Measurements from ENCODE around the gene INPP5A.
"Not testable (repeated sequence)": the region's sequence is repeated elsewhere in the genome, so short reads cannot be mapped to it uniquely, and the experiment has no call there.

Gene INPP5A

DNA sequence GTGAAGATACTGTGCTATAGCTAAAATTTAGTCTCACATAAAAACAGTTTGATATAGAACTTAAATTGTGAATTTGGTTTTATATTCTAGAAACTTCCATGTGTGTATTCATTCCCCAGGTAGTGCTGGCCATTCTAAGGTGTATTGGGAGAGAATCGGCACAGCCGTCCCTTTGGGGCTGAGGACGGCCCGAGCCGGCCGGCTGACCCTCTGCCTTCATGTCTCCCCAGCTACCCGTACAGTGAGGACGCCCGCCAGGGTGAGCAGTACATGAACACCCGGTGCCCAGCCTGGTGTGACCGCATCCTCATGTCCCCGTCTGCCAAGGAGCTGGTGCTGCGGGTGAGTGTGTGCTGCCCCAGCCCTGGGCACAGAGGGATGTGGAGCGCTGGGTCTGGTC lies 239.9 kb downstream of the INPP5A start:
- FAIRE-seq: no peak

DNA sequence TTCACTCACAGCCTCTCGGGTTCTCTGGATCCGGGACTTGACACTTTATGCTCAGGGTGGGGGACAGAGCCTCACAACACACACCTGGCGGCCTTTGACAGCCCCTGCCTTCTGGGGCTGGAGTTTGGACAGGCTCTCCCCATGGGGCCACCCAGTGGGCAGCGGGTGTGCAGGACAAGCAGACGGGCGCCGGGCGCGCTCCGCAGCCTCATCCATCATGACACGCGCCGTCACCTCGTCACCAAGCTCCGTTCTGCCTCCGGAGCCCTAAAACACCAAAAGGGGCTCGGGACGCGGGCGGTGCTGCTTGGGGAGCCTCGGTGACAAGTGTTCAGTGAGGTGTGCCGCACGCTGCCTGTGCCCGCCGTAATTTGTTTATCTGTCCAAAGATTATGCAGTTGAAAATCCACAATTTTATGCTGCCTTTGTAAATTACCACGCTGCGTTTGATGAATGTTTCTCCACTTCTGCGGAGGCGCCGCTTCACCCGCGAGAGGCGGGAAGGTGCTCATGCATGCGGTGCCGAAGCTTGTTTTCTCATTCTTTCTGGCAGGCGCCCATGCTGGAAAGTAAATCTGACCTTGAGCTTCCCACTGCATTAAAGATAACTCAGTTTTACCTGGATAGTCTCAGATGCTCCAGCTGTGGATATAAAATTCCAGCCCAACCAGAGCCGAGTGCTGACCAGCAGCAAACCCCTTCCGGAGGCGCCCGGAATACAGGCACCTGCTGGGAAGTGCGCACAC lies 242.1 kb downstream of the INPP5A start:
- FAIRE-seq: no peak

- no peak for FAIRE-seq
These were observed 242.8 kb downstream of the INPP5A start for GRCh38 chr10:132780356-132780755.

DNA sequence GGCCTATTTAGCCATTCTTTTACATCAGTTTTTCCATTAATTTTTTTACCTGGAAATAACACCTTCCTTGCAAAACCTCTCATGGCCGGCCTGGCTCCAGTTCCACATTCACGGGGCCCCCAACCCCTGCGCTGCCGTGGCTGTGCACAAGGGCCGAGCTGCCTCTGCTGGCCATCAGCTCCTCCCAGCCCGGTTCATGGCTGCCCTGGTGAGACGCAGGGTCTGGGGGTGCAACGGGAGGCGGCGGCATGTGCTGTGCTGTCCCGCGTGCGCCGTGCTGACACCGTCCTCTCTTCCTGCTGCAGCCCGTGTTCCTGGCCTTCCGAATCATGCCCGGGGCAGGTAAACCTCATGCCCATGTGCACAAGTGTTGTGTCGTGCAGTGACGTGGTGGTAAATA lies 244.0 kb downstream of the INPP5A start:
- no peak for FAIRE-seq

DNA sequence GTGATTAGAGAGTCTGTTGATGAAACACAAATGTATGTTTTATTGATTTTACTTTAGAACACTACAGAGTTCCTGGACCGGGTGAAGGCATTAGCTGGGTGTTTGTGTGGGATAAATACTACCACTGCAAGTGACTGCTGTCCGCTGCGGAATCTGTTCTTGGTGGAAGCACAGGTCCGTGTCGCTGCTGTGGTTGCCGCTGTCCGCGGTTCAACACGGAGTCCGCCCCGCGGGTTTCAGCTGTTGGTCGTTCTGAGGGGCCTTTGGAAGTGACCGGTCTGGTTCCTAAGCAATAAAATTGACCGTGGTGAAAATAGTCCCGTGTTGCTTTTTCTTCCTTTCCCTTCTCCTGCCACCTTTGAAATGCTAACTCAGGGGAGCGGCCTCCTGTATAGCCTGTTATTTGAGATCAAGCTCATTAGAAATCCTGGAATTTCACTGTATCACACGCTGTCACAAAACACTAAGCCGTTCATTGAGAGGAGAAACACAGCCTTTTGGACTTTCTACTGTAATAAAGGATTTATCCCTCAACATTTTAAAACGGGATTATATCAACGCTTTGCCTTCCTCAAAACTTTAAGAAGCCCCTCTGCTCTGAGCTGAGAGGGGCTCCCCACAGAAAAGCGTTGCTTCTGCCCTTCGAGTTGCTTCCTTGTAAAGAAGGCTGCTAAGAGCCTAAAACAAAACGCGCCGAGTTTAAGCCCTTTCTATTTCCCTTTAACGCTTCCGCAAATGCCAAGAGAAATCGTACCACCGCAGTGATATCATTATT lies 245.8 kb downstream of the INPP5A start:
- no peak for FAIRE-seq

- no peak for FAIRE-seq
These were observed 246.6 kb downstream of the INPP5A start for GRCh38 chr10:132783940-132784865.

DNA sequence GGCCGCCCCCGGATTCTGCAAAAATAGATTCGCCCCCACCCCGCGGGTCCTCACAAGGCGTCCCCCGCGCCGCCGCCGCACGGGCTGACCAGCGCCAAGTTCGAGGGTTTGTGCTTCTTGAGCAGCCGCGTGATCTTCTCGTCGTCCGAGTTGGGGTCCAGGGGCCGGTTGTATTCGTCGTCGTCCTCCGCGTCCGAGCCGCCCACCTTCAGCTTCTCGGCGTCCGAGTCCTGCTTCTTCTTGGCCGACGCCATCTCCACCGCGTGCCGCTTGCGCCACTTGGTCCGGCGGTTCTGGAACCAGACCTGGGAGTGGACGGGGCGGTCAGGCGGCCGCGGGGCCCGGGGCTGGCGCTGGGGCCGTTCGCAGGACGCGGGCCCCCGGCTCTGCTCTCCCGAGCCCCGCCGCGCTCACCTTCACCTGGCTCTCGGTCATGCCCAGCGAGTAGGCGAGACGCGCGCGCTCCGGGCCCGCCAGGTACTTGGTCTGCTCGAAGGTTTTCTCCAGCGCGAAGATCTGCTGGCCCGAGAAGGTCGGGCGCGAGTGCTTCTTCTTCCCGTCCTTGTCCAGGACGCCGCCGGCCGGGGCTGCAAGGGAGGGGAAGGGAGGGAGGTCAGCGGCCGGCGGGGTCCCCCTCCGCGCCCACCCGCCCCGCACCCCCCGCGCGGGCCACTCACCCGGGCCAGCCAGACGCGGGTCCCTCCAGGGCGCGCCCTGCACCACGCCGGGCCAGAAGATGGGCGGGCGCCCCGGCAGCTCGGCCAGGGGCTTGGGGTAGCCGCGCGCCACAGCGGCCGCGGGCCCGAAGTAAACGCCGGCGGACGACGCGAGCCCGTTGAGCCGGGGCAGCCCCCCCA lies 247.5 kb downstream of the INPP5A start:
- FAIRE-seq: no peak

DNA sequence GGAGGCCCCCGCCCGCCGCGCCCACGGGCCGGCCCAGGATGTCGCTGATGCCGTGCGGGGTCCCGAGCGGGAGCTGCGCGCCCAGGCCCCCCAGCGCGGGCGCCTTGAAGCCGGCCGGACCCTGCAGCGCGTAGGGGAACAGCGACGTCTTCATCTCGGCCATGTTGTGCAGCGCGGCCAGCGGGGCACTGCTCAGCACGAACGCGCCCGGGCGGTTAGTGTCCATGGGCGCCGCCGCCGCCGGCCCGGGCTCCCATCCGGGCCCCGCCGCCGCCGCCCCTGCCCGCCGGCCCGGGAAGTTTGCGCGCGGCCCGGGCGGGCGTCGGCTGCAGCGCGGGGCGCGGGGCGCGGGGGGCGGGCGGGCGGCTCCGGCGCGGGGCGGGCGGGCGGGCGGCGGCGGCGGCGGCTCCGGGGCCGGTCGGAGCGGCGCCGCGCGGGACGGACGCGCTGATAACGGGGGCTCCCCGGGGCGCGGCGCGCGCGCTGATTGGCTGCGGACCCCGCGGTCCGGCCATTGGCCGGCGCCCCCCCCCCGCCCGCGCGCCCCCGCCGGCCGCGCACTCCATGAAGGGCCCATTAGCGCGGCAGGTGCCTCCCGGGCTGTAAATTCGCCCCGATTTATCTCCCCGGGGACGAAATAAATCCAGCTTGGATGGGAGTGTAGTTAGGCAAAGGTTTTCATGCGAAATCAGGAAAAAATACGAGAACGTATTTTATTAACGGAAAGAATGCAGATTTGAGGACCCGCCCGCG lies 248.3 kb downstream of the INPP5A start, which contains the start of gene NKX6-2:
NKX6-2 (minus strand) TSS at position 425 of the 753 bp plus-strand sequence; CDS start at position 226, 199 bp downstream.
- FAIRE-seq: no peak

DNA sequence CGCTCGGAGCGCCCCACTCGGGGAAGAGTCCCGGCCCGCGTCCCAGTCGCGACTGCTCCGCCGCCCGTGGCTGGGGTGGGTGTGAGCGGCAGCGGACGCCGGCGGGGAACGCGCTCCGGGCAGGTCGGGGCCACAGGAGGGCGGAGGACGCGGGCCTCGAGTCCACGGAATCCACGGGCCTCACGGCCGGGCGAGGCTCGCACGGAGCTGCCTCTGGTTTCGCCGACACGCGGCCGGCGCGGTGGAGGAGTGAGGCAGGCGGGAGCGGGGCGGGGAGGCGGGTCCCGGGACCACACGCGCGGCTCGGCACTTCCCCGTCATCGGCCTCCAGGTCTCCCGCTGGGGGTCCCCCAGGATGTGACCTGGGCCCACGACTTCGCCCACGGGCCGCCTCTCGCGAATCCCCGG lies 248.9 kb downstream of the INPP5A start:
- FAIRE-seq: no peak

DNA sequence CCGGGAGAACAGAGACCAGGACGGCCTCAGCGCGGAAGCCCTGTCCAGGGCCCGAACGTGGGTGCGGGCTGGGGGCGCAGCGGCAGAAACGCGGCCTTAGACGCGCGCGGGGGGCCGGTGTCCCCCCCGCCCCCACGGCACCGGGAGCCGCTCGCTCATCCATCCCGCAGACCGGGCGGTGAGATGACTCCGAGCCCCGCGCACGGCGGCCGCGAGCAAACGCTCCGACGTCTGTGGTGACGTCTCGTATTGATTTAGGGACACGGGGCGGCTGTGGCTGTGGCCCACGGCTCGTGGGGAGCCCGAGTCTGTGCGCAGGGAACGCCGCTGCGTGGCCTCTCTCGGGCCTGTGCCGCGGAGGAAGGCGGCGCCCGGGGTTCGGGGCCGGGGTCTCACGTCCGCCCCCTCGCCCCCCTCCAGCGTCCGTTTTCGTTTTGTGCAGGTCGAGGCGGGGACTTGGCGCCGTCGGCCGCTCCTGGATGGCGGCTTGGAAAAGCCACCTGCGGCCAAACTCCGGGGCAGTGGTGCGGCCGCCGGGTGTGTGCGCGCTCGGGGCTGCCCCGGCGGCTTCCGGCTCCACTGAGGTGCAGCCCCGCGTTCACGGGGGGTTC lies 249.4 kb downstream of the INPP5A start:
- FAIRE-seq: no peak

DNA sequence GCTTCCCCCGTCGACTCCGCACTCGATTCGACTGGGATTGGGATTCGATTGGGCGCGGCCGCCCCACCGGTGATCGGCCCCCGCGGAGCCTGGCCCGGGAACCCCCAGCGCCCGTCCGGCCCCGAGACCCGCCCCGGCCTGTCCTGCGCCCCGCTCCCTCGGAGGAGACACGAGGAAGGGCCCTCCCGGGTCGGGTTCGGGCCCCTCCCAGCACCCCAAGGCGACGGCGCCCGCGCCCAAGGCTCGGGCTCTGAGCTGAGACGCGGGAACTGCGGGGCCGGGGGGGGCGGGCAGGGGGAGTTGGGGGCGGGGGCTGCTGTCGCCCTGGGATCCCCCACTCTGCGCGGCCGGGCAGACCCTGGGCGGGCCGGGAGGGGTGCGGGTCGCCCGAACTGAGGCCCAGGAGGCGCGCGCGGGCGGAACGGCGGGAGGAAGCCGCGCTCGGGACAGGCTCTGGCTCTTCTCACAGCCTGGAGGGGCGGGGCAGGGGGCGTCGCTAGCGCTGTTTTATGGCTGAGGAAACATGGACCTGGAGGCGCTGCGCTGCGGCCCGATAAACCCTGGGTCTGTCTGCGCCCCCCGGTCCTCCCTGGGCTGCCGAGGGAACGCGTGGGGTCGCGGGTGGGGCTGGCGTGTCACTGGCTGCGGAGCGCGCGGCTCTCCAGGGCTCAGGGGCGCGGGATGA lies 250.1 kb downstream of the INPP5A start:
- FAIRE-seq: no peak

DNA sequence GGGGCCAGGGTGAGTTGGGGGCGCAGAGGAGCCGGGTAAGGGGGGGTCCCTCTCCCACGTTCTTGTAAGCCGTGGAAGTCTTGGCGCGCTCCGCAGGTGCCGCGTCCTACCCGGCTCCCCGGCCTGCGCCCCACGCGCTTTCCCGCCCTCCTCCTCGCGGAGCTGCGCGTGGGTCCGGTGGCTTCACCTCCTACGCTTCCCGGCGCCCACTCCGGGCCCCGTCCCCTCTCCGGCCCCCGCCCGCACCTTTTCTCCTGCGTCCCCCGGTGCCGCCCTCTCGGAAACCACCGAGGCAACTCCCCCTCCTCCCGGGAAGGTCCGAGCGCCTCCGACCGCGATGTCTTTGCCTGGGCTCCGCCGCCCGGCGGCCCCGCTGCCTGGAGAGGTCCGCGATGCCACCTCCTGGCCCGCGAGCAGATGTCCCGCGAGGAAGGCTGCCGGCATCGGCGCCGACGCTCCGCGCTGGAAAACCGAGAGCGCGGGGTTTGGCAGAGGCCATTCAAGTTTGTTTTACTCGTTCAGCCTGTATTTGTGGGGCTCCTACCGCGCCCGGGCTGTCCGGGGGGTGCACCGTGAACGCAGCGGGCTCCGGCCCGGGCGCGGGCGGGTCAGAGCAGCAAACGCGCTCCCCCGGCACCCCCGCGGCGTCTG lies 250.7 kb downstream of the INPP5A start:
- FAIRE-seq: no peak

DNA sequence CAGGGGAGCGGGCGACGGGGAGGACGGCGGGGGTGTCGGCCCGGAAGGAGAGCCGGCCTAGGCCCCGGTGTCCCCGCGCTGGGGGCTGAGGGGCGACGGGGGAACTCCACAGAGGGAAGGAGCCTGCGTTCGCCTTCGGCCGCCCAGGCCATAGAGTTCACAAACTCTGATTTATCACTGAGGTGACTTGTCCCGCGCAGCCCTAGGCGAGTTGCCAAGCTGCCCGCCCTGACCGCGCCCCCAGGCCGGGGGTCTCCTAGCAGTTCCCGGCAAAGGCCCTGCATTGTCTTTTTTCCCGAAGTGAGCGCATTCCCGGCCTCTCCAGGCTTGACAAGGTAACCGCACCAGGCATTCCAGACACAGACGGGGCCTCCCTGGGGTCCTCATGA lies 251.2 kb downstream of the INPP5A start:
- no peak for FAIRE-seq

DNA sequence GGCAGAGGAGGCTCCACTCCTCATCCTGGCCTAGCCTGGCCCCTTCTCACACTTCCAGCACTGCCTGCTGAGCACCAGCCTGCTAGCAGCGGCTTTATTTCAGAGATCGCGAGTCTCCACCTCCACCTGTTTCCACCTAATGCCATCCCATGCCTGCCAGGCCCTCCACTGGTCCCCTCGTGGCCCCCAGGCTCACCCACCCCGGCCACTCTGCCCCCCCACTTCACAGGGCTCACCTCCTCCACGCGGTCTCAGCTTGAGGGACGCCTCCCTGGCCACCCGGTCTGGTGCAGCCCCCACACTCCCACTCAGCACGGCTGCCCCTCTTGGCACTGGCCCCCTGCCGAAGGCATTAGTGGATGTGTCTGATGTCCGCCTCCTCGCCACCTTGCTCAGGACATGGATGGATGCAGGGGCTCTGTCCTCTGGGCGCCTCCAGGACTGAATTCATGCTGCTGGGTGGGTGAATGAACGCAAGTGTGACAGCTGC lies 252.1 kb downstream of the INPP5A start:
- no peak for FAIRE-seq

DNA sequence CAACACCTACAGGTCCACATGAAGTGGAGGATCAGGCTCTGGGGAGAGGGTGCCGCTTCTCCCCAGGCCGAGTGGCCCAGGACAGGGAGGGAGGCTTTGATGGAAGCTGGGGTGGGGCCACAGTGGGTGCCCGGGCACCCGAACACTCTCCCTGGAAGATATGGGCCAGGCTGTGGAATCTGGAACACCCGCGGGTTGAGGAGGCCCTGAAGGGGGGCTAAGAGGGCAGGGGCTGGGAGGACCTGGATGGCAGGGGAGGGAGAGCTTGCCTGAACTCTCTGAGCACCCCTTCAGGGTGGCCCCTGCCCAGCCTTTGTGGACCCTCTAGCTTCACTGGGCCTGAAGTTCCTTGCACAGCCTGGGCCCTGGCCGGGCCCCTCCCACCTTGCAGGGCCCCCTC lies 252.9 kb downstream of the INPP5A start:
- FAIRE-seq: no peak

DNA sequence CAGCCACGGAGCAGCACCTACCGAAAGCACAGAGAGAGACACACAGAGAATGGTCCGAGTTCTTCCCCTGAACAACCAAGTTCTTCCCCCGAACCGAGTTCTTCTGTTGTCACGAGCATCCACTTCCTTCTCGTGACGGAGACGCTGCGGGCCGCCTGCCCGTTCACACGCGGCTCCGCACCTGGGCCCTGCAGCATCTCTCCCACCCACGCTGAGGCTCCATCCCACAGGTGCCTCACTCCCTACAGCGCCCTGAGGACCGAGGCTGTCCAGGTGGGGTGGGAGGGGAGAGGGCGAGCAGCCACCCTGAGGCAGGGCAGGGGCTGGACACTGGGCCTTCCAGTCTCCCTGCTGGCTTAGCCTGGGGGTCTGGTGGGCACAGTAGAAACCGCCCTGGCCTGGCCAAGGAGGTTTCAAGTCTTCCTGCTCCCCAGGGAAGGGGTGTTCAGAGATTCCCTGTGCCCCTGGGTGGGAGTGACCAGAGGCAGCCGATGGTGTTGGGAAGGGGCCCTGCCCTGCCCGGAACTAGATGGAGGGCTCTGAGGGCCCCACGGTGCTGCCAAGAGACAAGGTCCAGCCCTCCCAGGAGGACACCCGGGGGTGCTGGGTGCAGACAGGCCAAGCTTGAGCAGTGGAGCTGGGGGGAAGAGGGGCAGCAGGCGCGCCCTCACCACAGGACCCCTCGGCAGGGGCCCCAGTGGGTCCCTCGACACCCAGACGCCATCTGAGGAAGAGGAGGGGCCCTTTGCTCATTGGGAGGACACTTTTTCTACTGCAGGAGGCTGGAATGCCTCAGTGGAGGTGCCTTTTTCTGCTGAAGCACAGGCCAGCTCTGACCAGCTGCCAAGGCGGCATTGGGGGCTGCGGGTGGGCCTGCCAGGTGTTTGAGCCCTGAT lies 253.6 kb downstream of the INPP5A start:
- FAIRE-seq: no peak

- FAIRE-seq: not testable (repeated sequence)
These were observed 254.5 kb downstream of the INPP5A start for GRCh38 chr10:132792099-132792498.

DNA sequence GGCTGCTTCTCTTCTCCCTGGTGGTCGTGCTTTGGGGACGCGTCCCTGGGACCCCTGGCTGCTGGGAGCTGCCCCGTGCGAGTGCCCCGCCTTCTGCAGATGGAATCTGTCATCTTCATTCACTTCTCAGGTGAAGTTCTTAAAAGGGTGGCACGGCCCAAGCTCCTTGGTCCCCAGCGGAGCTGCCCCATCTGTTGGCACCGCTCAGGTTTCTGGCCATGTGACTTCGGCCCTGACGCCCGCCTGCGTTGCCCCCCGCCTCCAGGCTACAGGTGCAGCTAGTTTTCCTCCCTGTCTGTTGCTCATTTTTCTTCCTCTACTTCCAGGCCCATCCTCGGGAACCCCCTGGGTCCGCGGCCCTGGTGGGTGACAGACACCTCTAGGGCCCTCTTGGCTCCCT lies 255.2 kb downstream of the INPP5A start:
- FAIRE-seq: no peak

DNA sequence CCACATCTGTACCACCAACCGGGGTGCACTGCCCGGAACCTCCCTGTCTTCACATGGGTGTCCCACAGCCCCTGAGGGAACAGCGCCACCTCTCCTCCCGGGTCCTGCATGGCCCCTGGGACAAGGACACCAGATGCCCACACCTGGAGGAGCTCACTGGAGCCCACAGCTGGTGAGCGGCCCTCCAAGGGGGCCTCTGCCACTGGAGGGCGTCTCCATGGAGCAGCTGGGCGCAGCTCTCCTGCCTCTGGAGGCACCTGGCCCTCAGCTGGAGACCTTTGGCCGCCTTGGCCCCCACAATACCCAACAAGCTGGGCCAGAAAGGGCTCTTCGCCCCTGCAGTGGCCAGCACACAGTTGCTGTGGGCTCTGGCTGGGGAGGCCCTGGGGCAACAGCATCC lies 255.6 kb downstream of the INPP5A start:
- no peak for FAIRE-seq
